Astrocyte (in vitro differentiated cells and primary cell): ENCODE data around the gene NEURL3. TPM values are rescaled to one million over a fixed set of nuclear protein-coding genes. Genes with fewer than 3 reads are reported as not detected.

Experiments used
- DNase-seq: peaks from one replicate; pipeline ENCODE4 v3.0.0-alpha.2; 2010; ENCODE audit warnings: low read depth
- FAIRE-seq: peaks from 2 replicates; lab custom pipeline; 2011; peaks lifted over from hg19 to GRCh38; lab: Jason Lieb, UNC
- H2AFZ ChIP-seq: 2 replicates; pipeline ENCODE4 v1.6.0; 2012; ENCODE audit warnings: low read depth, low read length, inconsistent platforms
- H3K27ac ChIP-seq: 2 replicates; pipeline ENCODE4 v1.5.1; 2011; ENCODE audit warnings: low read depth, low read length, inconsistent platforms
- H3K27me3 ChIP-seq: 2 replicates; pipeline ENCODE4 v1.6.0; 2011; ENCODE audit warnings: low read length, inconsistent platforms; ENCODE audit not compliant: insufficient read depth
- H3K36me3 ChIP-seq: 2 replicates; pipeline ENCODE4 v1.5.1; 2011; ENCODE audit warnings: low read length, inconsistent platforms; ENCODE audit not compliant: insufficient read depth
- H3K4me1 ChIP-seq: 2 replicates; pipeline ENCODE4 v1.5.1; 2011; ENCODE audit warnings: low read length, inconsistent platforms; ENCODE audit not compliant: insufficient read depth
- H3K4me2 ChIP-seq: 2 replicates; pipeline ENCODE4 v1.6.0; 2012; ENCODE audit warnings: low read length, inconsistent platforms
- H3K4me3 ChIP-seq: 2 replicates; pipeline ENCODE4 v1.5.1; 2011; ENCODE audit warnings: low read depth, mild to moderate bottlenecking, low read length, inconsistent platforms; ENCODE audit not compliant: insufficient read depth
- H3K79me2 ChIP-seq: 2 replicates; pipeline ENCODE4 v1.6.0; 2012; ENCODE audit warnings: mild to moderate bottlenecking, low read length, inconsistent platforms; ENCODE audit not compliant: insufficient read depth
- H3K9ac ChIP-seq: 2 replicates; pipeline ENCODE4 v1.6.0; 2012; ENCODE audit warnings: mild to moderate bottlenecking, low read length, inconsistent platforms
- H3K9me3 ChIP-seq: 2 replicates; pipeline ENCODE4 v1.5.1; 2012; ENCODE audit warnings: low read depth, mild to moderate bottlenecking, low read length, inconsistent platforms; ENCODE audit not compliant: insufficient read depth
- H4K20me1 ChIP-seq: 2 replicates; pipeline ENCODE4 v1.6.0; 2012; ENCODE audit warnings: low read length, inconsistent platforms; ENCODE audit not compliant: insufficient read depth
- H3K27ac Mint-ChIP-seq: one replicate; pipeline ENCODE4 v1.8.0; 2021; ENCODE audit warnings: mild to moderate bottlenecking, mixed read lengths; ENCODE audit not compliant: unreplicated experiment
- H3K27me3 Mint-ChIP-seq: one replicate; pipeline ENCODE4 v1.8.0; 2021; ENCODE audit warnings: low read depth, mixed read lengths; ENCODE audit not compliant: unreplicated experiment
- H3K36me3 Mint-ChIP-seq: one replicate; pipeline ENCODE4 v1.8.0; 2021; ENCODE audit warnings: low read depth, mixed read lengths; ENCODE audit not compliant: unreplicated experiment
- H3K4me1 Mint-ChIP-seq: one replicate; pipeline ENCODE4 v1.8.0; 2021; ENCODE audit warnings: low read depth, mixed read lengths; ENCODE audit not compliant: unreplicated experiment
- H3K4me3 Mint-ChIP-seq: one replicate; pipeline ENCODE4 v1.8.0; 2021; ENCODE audit warnings: mild to moderate bottlenecking, moderate library complexity, mixed read lengths; ENCODE audit not compliant: unreplicated experiment
- H3K9me3 Mint-ChIP-seq: one replicate; pipeline ENCODE4 v1.8.0; 2021; ENCODE audit warnings: mild to moderate bottlenecking, mixed read lengths; ENCODE audit not compliant: unreplicated experiment
- EZH2 ChIP-seq: IDR thresholded peaks from 2 replicates; pipeline ENCODE4 v1.6.1; 2012; ENCODE audit warnings: mild to moderate bottlenecking, low read length, inconsistent platforms; ENCODE audit not compliant: insufficient read depth
- total RNA-seq: library from RNA; stranded (reverse); gene quantifications from 2 replicates; pipeline ENCODE4 v1.2.1, GENCODE V29; 2021
- TF ChIP-seq, protein P1 (sequence below): IDR thresholded peaks from 2 replicates; pipeline ENCODE4 v1.5.1; 2011; ENCODE audit warnings: low read depth, mild to moderate bottlenecking, inconsistent platforms, low read length, moderate library complexity; ENCODE audit not compliant: insufficient read depth

The NEURL3 gene
- total RNA-seq, 1 donor from 2014 or later: 0.34 TPM

GRCh38 chr2:96447726-96448125 lies 57.4 kb downstream of the NEURL3 start:
- H3K9ac ChIP-seq: no peak overlapping the region
- TF ChIP-seq, protein P1, sequence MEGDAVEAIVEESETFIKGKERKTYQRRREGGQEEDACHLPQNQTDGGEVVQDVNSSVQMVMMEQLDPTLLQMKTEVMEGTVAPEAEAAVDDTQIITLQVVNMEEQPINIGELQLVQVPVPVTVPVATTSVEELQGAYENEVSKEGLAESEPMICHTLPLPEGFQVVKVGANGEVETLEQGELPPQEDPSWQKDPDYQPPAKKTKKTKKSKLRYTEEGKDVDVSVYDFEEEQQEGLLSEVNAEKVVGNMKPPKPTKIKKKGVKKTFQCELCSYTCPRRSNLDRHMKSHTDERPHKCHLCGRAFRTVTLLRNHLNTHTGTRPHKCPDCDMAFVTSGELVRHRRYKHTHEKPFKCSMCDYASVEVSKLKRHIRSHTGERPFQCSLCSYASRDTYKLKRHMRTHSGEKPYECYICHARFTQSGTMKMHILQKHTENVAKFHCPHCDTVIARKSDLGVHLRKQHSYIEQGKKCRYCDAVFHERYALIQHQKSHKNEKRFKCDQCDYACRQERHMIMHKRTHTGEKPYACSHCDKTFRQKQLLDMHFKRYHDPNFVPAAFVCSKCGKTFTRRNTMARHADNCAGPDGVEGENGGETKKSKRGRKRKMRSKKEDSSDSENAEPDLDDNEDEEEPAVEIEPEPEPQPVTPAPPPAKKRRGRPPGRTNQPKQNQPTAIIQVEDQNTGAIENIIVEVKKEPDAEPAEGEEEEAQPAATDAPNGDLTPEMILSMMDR: no peak
- no peak for TF ChIP-seq EZH2
- H3K4me3 ChIP-seq: no peak overlapping the region
- no peaks in the 10 kb centered on the region for H3K4me1 ChIP-seq
- H3K27ac Mint-ChIP-seq: no peak overlapping the region
- H3K79me2 ChIP-seq: no peaks in the 10 kb centered on the region
- no peak overlapping the region for H3K4me2 ChIP-seq
- peaks cover 3% of the 10 kb centered on the region for H3K27me3 ChIP-seq
- H3K36me3 ChIP-seq: no peaks in the 10 kb centered on the region
- no peaks in the 10 kb centered on the region for H3K9me3 ChIP-seq
- H3K27me3 Mint-ChIP-seq: peaks cover 24% of the 10 kb centered on the region
- H3K4me3 Mint-ChIP-seq: no peak overlapping the region
- H2AFZ ChIP-seq: no peak overlapping the region
- no peaks in the 10 kb centered on the region for H3K4me1 Mint-ChIP-seq
- no peaks in the 10 kb centered on the region for H3K36me3 Mint-ChIP-seq
- H3K9me3 Mint-ChIP-seq: peaks cover 14% of the 10 kb centered on the region
- H3K27ac ChIP-seq: no peak overlapping the region
- no peaks in the 10 kb centered on the region for H4K20me1 ChIP-seq
- DNase-seq (no peak), FAIRE-seq (no peak)

Other genes with a start within 250 kb of the NEURL3 start
- gene TMEM127, start 239.4 kb downstream of the NEURL3 start, total RNA-seq: 41.7 and 45.5 TPM in 2 replicates
- gene CIAO1, start 239.1 kb downstream of the NEURL3 start, total RNA-seq: 56.3 and 58.6 TPM in 2 replicates
- 97.3 and 101 TPM in 2 replicates for gene SNRNP200, start 199.8 kb downstream of the NEURL3 start, total RNA-seq
- gene ITPRIPL1, start 180.0 kb downstream of the NEURL3 start, total RNA-seq: 0.10 and 0.45 TPM in 2 replicates
- 2.5 and 2.8 TPM in 2 replicates for gene NCAPH, start 169.6 kb downstream of the NEURL3 start, total RNA-seq
- 11.3 and 11.8 TPM in 2 replicates for gene ARID5A, start 31.4 kb upstream of the NEURL3 start, total RNA-seq
- 23.9 and 26.7 TPM in 2 replicates for gene KANSL3, start 133.0 kb upstream of the NEURL3 start, total RNA-seq
- 0.16 and 0.19 TPM in 2 replicates for gene FER1L5, start 137.4 kb upstream of the NEURL3 start, total RNA-seq
- 19.8 and 19.9 TPM in 2 replicates for gene LMAN2L, start 234.7 kb upstream of the NEURL3 start, total RNA-seq